Spleen (tissue), 11 donors: Measurements from ENCODE around the gene ERC2. TPM values are rescaled to one million over a fixed set of nuclear protein-coding genes. Genes with fewer than 3 reads are reported as not detected.

Experiments
- DNase-seq: peaks from one replicate; pipeline ENCODE4 v3.0.0-alpha.2; 2020
- H3K27ac ChIP-seq, 8 donors: fragments of 200-600 bp; sonication (generic) in 7 of 8; 1 replicate in 4 of 8; 2 replicates in 4 of 8; pipeline versions ENCODE4 v1.5.0 to v1.8.0; 2016 to 2021; ENCODE audit warnings: inconsistent platforms in 4 of 8, mild to moderate bottlenecking in 4 of 8, moderate library complexity in 1 of 8
- H3K27me3 ChIP-seq, 7 donors: fragments of 200-600 bp; sonication (generic) in 6 of 7; replicated peaks in 1 of 7; 1 replicate in 4 of 7; 2 replicates in 3 of 7; pipeline versions ENCODE4 v1.5.0 to v1.8.0; 2016 to 2021; ENCODE audit warnings: inconsistent platforms in 3 of 7, mild to moderate bottlenecking in 1 of 7
- H3K36me3 ChIP-seq, 6 donors: fragments of 200-600 bp; sonication (generic) in 5 of 6; 1 replicate in 4 of 6; 2 replicates in 2 of 6; pipeline versions ENCODE4 v1.5.0 to v1.8.0; 2016 to 2021; ENCODE audit warnings: inconsistent platforms in 2 of 6
- H3K4me1 ChIP-seq, 6 donors: fragments of 200-600 bp; sonication (generic) in 5 of 6; 1 replicate in 3 of 6; 2 replicates in 3 of 6; pipeline versions ENCODE4 v1.5.0 to v1.8.0; 2016 to 2021; ENCODE audit warnings: inconsistent platforms in 3 of 6
- H3K4me3 ChIP-seq, 8 donors: fragments of 200-600 bp; sonication (generic) in 7 of 8; 1 replicate in 4 of 8; 2 replicates in 4 of 8; pipeline versions ENCODE4 v1.5.0 to v1.8.0; 2016 to 2021; ENCODE audit warnings: inconsistent platforms in 4 of 8, mild to moderate bottlenecking in 4 of 8, moderate library complexity in 2 of 8
- H3K9me3 ChIP-seq, 8 donors: fragments of 200-600 bp; sonication (generic) in 7 of 8; 1 replicate in 4 of 8; 2 replicates in 4 of 8; pipeline versions ENCODE4 v1.5.0 to v1.8.0; 2016 to 2021; ENCODE audit warnings: inconsistent platforms in 4 of 8
- POLR2A ChIP-seq, 3 donors: fragments of 450-650 bp; IDR thresholded peaks; one replicate each; pipeline ENCODE4 v1.5.1; 2017; ENCODE audit warnings: antibody characterized with exemption in 3 of 3, mild to moderate bottlenecking in 1 of 3
- POLR2AphosphoS5 ChIP-seq, 3 donors: sonication (generic); formaldehyde crosslinking; IDR thresholded peaks; one replicate each; pipeline ENCODE4 v1.5.1; 2017; ENCODE audit warnings: antibody characterized with exemption in 3 of 3
- WGBS, 5 donors: extraction: QIAGEN DNeasy Blood & Tissue Kit in 3 of 5; methylation state at CpG; one replicate each; pipeline versions ENCODE4 v1.1.5 to v1.1.7; 2013 to 2018; 5-methylcytosine and 5-hydroxymethylcytosine counted together
- intact Hi-C: fragments of 100-400 bp; cut with DNase I; formaldehyde crosslinking; loops from one replicate; pipeline ENCODE4 v1.15.0; 2023; ENCODE audit warnings: low total_unique reads
- polyA plus RNA-seq, 3 donors: library from polyadenylated mRNA; stranded (reverse); fragments of 200-250 nt; gene quantifications; one replicate each; pipeline ENCODE4 v1.2.1, GENCODE V29; 2013
- total RNA-seq, 7 donors: library from RNA; depleted of rRNA in 3 of 7; stranded (reverse); fragments of >200 nt in 3 of 7; fragmentation: NEBNext Ultra II Directional in 4 of 7; extraction: Animal tissue kit (Norgen Biotek cat#: 25700) in 4 of 7; gene quantifications; one replicate each; pipeline versions ENCODE4 v1.1.0 to v1.2.1, GENCODE V29; 2016 to 2021
- TF ChIP-seq, protein P1 (sequence below), 11 experiments: fragments of 200-600 bp in 7 of 11; fragments of 450-650 bp in 4 of 11; sonication (generic) in 4 of 11; IDR thresholded peaks in 8 of 11; conservative IDR thresholded peaks in 3 of 11; 1 replicate in 7 of 11; 2 replicates in 4 of 11; pipeline versions ENCODE4 v1.4.0 to v1.8.0; 2016 to 2021; ENCODE audit warnings: antibody characterized with exemption in 11 of 11, inconsistent platforms in 4 of 11, mild to moderate bottlenecking in 1 of 11
- donor health status: healthy with polysubstance abuse.
- donor health status: DM: no; HTN: no; CAD: no; lungs with moderate emphysema.
- donor health status: DM: no; HTN: no; CAD: no.
- donor health status: Bipolar disorder and iron deficiency.
- donor health status: healthy.
- donor health status: DM: no; HTN: no; CAD: no.
- donor health status: DM: yes; HTN: yes; CAD: no.

The ERC2 gene
- total and polyA plus RNA-seq, 10 donors = 0.04 to 4.9 (median 0.39) TPM

DNA sequence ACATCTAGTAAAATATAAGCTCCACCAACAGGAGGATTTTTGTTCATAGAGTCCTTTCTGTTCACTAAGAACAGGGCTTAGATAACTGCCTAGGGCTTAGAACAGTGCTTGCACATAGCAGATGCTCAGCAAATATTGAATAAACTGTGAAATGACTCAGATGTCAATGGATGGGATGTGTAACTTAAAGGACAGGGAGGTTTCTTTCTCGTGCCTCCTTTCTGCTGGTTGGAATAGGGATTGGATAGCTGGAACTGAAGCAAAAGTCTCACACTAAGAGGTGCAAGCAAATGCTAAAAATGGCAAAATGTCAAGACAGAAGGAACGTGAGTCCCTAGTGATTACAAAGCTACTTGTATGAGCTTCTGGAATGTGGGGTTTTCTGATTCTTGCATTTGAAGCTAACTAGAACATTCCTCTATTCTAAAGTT, 588.4 kb downstream of the ERC2 start:
- H3K27me3 ChIP-seq = no peaks in the 10 kb centered on the region
- no peaks in the 10 kb centered on the region for H3K9me3 ChIP-seq
- 62 to 79% (median 65%) methylated on average over 2 of the region's 2 CpGs for WGBS, 5 donors
- no peak for DNase-seq
- TF ChIP-seq, protein P1, sequence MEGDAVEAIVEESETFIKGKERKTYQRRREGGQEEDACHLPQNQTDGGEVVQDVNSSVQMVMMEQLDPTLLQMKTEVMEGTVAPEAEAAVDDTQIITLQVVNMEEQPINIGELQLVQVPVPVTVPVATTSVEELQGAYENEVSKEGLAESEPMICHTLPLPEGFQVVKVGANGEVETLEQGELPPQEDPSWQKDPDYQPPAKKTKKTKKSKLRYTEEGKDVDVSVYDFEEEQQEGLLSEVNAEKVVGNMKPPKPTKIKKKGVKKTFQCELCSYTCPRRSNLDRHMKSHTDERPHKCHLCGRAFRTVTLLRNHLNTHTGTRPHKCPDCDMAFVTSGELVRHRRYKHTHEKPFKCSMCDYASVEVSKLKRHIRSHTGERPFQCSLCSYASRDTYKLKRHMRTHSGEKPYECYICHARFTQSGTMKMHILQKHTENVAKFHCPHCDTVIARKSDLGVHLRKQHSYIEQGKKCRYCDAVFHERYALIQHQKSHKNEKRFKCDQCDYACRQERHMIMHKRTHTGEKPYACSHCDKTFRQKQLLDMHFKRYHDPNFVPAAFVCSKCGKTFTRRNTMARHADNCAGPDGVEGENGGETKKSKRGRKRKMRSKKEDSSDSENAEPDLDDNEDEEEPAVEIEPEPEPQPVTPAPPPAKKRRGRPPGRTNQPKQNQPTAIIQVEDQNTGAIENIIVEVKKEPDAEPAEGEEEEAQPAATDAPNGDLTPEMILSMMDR (IDR thresholded peaks at IDR 0.05 in 8 of 11, conservative IDR thresholded peaks at IDR 0.05 in 3 of 11) = no peak
- no peak for TF ChIP-seq POLR2A (IDR thresholded peaks at IDR 0.05)
- no peak for TF ChIP-seq POLR2AphosphoS5 (IDR thresholded peaks at IDR 0.05)
- no peaks in the 10 kb centered on the region for H3K36me3 ChIP-seq
- no peaks in the 10 kb centered on the region for H3K4me1 ChIP-seq
- H3K4me3 ChIP-seq = no peak overlapping the region
- intact Hi-C loops = no loop called here
- no peak overlapping the region for H3K27ac ChIP-seq

DNA sequence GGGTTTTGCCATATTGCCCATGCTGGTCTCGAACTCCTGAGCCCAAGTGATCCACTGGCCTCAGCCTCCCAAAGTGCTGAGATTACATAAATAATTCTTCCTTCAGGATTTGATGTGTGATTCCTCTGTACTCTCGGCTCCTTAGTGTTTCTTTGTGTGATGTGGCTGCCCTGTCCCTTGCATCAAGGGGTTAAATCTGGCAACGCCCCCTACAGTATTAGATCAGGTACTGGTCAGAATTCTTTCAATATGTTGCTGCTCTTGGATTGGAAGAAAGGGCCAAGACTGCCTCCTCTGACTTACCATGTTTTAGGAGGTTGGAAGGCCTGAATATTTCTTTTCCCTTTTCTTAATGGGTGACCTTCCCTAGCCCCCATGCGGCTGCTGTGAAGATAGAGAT, 590.6 kb downstream of the ERC2 start:
- no peak for DNase-seq
- TF ChIP-seq POLR2A (IDR thresholded peaks at IDR 0.05) = no peak
- TF ChIP-seq POLR2AphosphoS5 (IDR thresholded peaks at IDR 0.05) = no peak
- TF ChIP-seq, protein P1 (IDR thresholded peaks at IDR 0.05 in 8 of 11, conservative IDR thresholded peaks at IDR 0.05 in 3 of 11) = no peak
- intact Hi-C loops = no loop called here
- H3K27me3 ChIP-seq = no peaks in the 10 kb centered on the region
- H3K36me3 ChIP-seq = no peaks in the 10 kb centered on the region
- H3K4me3 ChIP-seq = no peak overlapping the region
- no peak overlapping the region for H3K27ac ChIP-seq
- 79 to 90% (median 87%) methylated on average over 4 of the region's 4 CpGs for WGBS, 5 donors
- H3K9me3 ChIP-seq = no peaks in the 10 kb centered on the region
- no peaks in the 10 kb centered on the region for H3K4me1 ChIP-seq

DNA sequence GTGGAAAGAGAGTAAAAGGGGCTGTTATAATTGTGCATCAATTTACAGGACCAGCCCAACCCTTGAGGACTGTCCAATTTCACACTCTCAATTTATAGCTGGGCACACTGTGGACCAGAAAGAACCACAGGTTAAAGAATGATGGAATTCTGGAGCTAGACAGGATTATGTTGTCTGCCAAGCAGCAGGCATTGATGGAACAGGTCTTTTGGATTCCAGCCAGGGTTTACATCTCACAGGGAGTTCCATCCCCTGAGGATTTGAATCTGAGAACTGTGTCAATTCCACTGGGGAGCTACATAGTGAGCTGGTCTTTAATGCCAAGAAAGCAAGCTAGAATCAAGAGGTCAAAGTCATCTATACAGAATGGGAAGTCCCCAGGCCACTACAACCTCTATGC, 591.7 kb downstream of the ERC2 start:
- no peaks in the 10 kb centered on the region for H3K36me3 ChIP-seq
- intact Hi-C loops = no loop called here
- no peak overlapping the region for H3K27ac ChIP-seq
- no peaks in the 10 kb centered on the region for H3K27me3 ChIP-seq
- no peaks in the 10 kb centered on the region for H3K4me1 ChIP-seq
- H3K9me3 ChIP-seq = no peaks in the 10 kb centered on the region
- H3K4me3 ChIP-seq = no peak overlapping the region
- no peak for DNase-seq
- TF ChIP-seq POLR2A (IDR thresholded peaks at IDR 0.05) = no peak
- TF ChIP-seq POLR2AphosphoS5 (IDR thresholded peaks at IDR 0.05) = no peak
- TF ChIP-seq, protein P1 (IDR thresholded peaks at IDR 0.05 in 8 of 11, conservative IDR thresholded peaks at IDR 0.05 in 3 of 11) = no peak

DNA sequence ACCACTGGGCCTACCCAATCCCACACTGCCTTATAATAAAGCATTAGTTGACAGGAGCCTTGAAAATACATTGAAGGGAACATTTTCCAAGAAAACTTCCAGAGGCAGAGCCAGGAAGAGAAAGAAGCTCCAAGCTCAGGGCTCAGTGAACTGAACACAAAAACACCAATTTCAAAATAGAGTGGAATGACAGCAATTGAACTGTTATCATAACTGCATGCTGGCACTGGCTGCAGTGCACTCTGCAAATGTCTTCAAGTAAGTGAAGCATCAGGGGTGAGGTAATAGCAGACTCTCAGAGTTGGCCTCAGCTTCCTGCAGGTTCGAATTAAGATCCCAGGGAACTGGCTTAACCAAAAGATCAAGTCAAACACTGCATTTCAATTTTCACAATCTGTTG, 593.2 kb downstream of the ERC2 start:
- H3K4me3 ChIP-seq = no peak overlapping the region
- intact Hi-C loops = no loop called here
- 40 to 84% (median 64%) methylated on average over 1 of the region's 1 CpG for WGBS, 5 donors
- H3K27me3 ChIP-seq = no peaks in the 10 kb centered on the region
- no peaks in the 10 kb centered on the region for H3K4me1 ChIP-seq
- no peak overlapping the region for H3K27ac ChIP-seq
- TF ChIP-seq POLR2A (IDR thresholded peaks at IDR 0.05) (no peak), POLR2AphosphoS5 (IDR thresholded peaks at IDR 0.05) (no peak)
- DNase-seq = no peak
- H3K36me3 ChIP-seq = no peaks in the 10 kb centered on the region
- H3K9me3 ChIP-seq = no peaks in the 10 kb centered on the region
